Testis (tissue), 3 donors: Measurements from ENCODE around the gene AFAP1L2. TPM values are rescaled to one million over a fixed set of nuclear protein-coding genes. Genes with fewer than 3 reads are reported as not detected.

ENCODE experiments used
- DNase-seq: peaks from one replicate; pipeline ENCODE4 v3.0.0-alpha.2; 2019
- H3K27ac ChIP-seq, 2 donors: fragments of 200-600 bp; sonication (generic); one replicate each; pipeline ENCODE4 v1.5.1; 2019
- H3K27me3 ChIP-seq: fragments of 200-600 bp; sonication (generic); one replicate; pipeline ENCODE4 v1.5.1; 2019
- H3K36me3 ChIP-seq: fragments of 200-600 bp; sonication (generic); one replicate; pipeline ENCODE4 v1.5.1; 2017; ENCODE audit warnings: low read depth; ENCODE audit errors: missing control alignments
- H3K4me1 ChIP-seq: fragments of 200-600 bp; sonication (generic); one replicate; pipeline ENCODE4 v1.5.1; 2019
- H3K4me3 ChIP-seq, 2 donors: fragments of 200-600 bp; sonication (generic); one replicate each; pipeline ENCODE4 v1.5.1; 2017 to 2019
- H3K9me3 ChIP-seq: fragments of 200-600 bp; sonication (generic); one replicate; pipeline ENCODE4 v1.5.1; 2017
- CTCF ChIP-seq, 3 experiments: fragments of 450-650 bp in 2 of 3; fragments of 200-600 bp in 1 of 3; sonication (generic) in 1 of 3; IDR thresholded peaks; one replicate each; pipeline ENCODE4 v1.5.1; 2016 to 2019; ENCODE audit warnings: antibody characterized with exemption in 3 of 3, mild to moderate bottlenecking in 2 of 3, moderate library complexity in 1 of 3
- POLR2A ChIP-seq: fragments of 450-650 bp; IDR thresholded peaks from one replicate; pipeline ENCODE4 v1.6.1; 2017; ENCODE audit warnings: antibody characterized with exemption, mild to moderate bottlenecking, moderate library complexity
- WGBS, 2 donors: methylation state at CpG; one replicate each; pipeline ENCODE4 v1.1.5; 2018; 5-methylcytosine and 5-hydroxymethylcytosine counted together
- intact Hi-C: fragments of 100-400 bp; cut with DNase I; formaldehyde crosslinking; loops from one replicate; pipeline ENCODE4 v1.15.1; 2023; ENCODE audit warnings: low total_unique reads
- polyA plus RNA-seq: library from polyadenylated mRNA; stranded (reverse); fragments of 350-450 nt; fragmentation: Illumina TruSeq; extraction: RNeasy Lipid Tissue Mini Kit (QIAGEN cat#74804); gene quantifications from one replicate; pipeline ENCODE4 v1.2.3, GENCODE V29; 2014; ENCODE audit warnings: low read depth, low replicate concordance; ENCODE audit not compliant: insufficient read depth
- total RNA-seq, 2 donors: library from RNA; depleted of rRNA; stranded (reverse); fragments of >200 nt; gene quantifications; one replicate each; pipeline ENCODE4 v1.2.3, GENCODE V29; 2016

The AFAP1L2 gene
- total and polyA plus RNA-seq, 3 donors from 2014 or later = 4.0 to 7.4 (median 6.9) TPM

DNA sequence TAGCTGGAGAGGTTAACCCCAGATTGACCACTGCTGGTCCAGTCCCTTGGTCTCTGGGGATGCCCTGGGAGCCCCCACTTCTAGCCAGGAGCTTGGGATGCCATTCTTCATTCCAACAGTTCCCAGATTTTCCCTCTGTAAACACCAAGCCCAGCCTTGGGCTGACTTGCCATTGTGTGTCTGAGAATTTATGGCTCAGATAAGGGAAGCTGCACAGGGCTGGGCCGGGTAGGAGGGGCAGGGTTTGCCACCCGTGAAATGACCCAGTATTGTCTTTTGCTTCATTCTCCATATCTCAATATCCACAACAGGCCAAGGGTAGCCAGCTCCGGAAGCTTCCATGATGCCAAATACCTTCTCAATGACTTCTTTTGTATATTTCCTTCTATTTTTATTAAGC lies 32.1 kb downstream of the AFAP1L2 start:
- TF ChIP-seq POLR2A = no peak
- TF ChIP-seq CTCF (IDR thresholded peaks at IDR 0.05) = no peak
- Histone ChIP-seq H3K4me3 (no peak overlapping the region), H3K27ac (no peak overlapping the region), H3K27me3 (no peaks in the 10 kb centered on the region), H3K36me3 (no peaks in the 10 kb centered on the region), H3K4me1 (peaks cover 5% of the 10 kb centered on the region), H3K9me3 (no peaks in the 10 kb centered on the region)
- DNase-seq = no peak
- WGBS, 2 donors = 51 to 61% methylated on average over 3 of the region's 3 CpGs
- intact Hi-C loops = no loop called here

DNA sequence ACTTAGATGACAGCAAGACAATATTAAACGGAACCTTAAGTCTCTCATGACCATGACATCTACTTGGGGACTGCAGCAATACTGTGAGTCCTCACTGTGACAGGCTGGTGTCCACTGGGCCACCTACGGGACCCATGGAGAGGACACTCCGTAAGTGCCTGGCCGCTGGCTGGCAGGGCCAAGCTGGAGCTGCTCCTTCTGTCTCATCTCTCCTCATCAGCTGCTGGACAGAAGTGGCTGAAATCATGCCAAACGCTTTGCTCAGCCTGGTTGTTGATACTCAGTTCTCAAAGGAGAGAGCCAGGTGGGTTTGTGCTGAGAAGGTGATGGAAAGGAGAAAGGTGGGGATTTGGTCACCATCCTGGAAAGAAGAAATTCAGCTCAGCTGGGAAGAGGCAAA lies 33.3 kb downstream of the AFAP1L2 start:
- peaks cover 8% of the 10 kb centered on the region for H3K4me1 ChIP-seq
- WGBS, 2 donors = 83 to 97% methylated on average over 5 of the region's 5 CpGs

DNA sequence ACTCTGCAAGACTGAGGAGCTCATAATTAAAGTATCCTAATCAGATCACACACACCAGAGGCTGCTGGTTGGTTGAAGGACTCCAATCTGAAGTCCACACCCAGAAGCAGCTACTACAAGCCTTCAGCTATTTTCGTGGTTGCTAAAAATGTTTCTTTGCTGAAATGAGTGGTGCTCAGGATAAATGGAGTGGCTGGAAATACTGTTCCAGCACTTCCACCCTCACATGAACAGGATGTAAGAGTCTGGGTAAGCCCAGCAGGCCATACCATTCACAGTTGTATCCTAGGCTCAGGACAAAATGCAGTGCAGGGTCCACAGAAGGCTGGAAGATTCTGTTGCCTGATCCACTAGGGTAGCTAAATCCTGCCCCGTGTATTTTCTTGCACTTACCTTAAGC lies 34.1 kb downstream of the AFAP1L2 start:
- TF ChIP-seq CTCF (IDR thresholded peaks at IDR 0.05) = no peak
- no peak for TF ChIP-seq POLR2A
- H3K27ac ChIP-seq = no peak overlapping the region
- no peaks in the 10 kb centered on the region for H3K27me3 ChIP-seq
- 57 to 64% methylated on average over 2 of the region's 2 CpGs for WGBS, 2 donors
- no peaks in the 10 kb centered on the region for H3K9me3 ChIP-seq
- peaks cover 8% of the 10 kb centered on the region for H3K4me1 ChIP-seq
- DNase-seq = no peak
- H3K36me3 ChIP-seq = no peaks in the 10 kb centered on the region
- no peak overlapping the region for H3K4me3 ChIP-seq
- intact Hi-C loops = no loop called here

More for the DNA sequence above, 33.3 kb downstream of the AFAP1L2 start:
- Histone ChIP-seq H3K9me3 (no peaks in the 10 kb centered on the region), H3K27me3 (no peaks in the 10 kb centered on the region), H3K36me3 (no peaks in the 10 kb centered on the region), H3K4me3 (no peak overlapping the region), H3K27ac (no peak overlapping the region)
- TF ChIP-seq POLR2A (no peak), CTCF (IDR thresholded peaks at IDR 0.05) (no peak)
- DNase-seq = no peak
- intact Hi-C loops = no loop called here

GRCh38 chr10:114368057-114368391 lies 36.3 kb downstream of the AFAP1L2 start:
- peaks cover 8% of the 10 kb centered on the region for H3K4me1 ChIP-seq
- intact Hi-C loops = no loop called here
- H3K27ac ChIP-seq = no peak overlapping the region
- WGBS, 2 donors = 86 to 88% methylated on average over 4 of the region's 4 CpGs
- no peak overlapping the region for H3K4me3 ChIP-seq
- H3K36me3 ChIP-seq = no peaks in the 10 kb centered on the region
- no peaks in the 10 kb centered on the region for H3K9me3 ChIP-seq
- no peak for DNase-seq
- H3K27me3 ChIP-seq = no peaks in the 10 kb centered on the region
- TF ChIP-seq CTCF (IDR thresholded peaks at IDR 0.05) (no peak), POLR2A (no peak)

- H3K27me3 ChIP-seq = no peaks in the 10 kb centered on the region
- 47 to 61% methylated on average over 6 of the region's 6 CpGs for WGBS, 2 donors
- no peaks in the 10 kb centered on the region for H3K9me3 ChIP-seq
- no peak overlapping the region for H3K4me3 ChIP-seq
- no peak for DNase-seq
- no peak overlapping the region for H3K27ac ChIP-seq
- intact Hi-C loops = no loop called here
- no peak for TF ChIP-seq POLR2A
- TF ChIP-seq CTCF (IDR thresholded peaks at IDR 0.05) = no peak
- no peaks in the 10 kb centered on the region for H3K36me3 ChIP-seq
- peaks cover 8% of the 10 kb centered on the region for H3K4me1 ChIP-seq
These were observed 36.8 kb downstream of the AFAP1L2 start for GRCh38 chr10:114367351-114368056.
